SU-DHL-6 (cell line): Measurements from ENCODE around the gene ALOXE3.
A peak's percentile ranks its signal among the peaks of the same experiment; 100 is the strongest.

Experiments
- CTCF ChIP-seq: fragments of 200-600 bp; sonication (generic); IDR thresholded peaks from one replicate; pipeline ENCODE4 v1.5.1; 2017; ENCODE audit warnings: antibody characterized with exemption, mild to moderate bottlenecking, low read length, moderate library complexity; ENCODE audit not compliant: insufficient read depth, poor library complexity, severe bottlenecking
- EZH2phosphoT487 ChIP-seq: fragments of 200-600 bp; sonication (generic), shearing (Covaris generic); conservative IDR thresholded peaks from 2 replicates; pipeline ENCODE4 v1.6.1; 2018; ENCODE audit warnings: mild to moderate bottlenecking, antibody characterized with exemption, low read length, moderate library complexity, mixed read lengths

GRCh38 chr17:8060274-8060673, 58.0 kb downstream of the ALOXE3 start:
- peak; percentile 50 for TF ChIP-seq CTCF
- TF ChIP-seq EZH2phosphoT487: no peak
